OCI-LY3 (cell line): ENCODE results near the gene TMEM184C.

Experiments used
- H2AFZ ChIP-seq: fragments of 200-600, 300-600 bp; shearing (Covaris generic); 2 replicates; pipeline ENCODE4 v1.6.0; 2014; ENCODE audit warnings: antibody characterized with exemption, low read depth, low read length
- H3K27ac ChIP-seq: fragments of 200-600, 300-600 bp; sonication (generic); 2 replicates; pipeline ENCODE4 v1.5.1; 2014; ENCODE audit warnings: mild to moderate bottlenecking, low read length, moderate library complexity, mixed read lengths
- H3K27me3 ChIP-seq: fragments of 200-600, 300-600 bp; sonication (generic); 2 replicates; pipeline ENCODE4 v1.6.1; 2014; ENCODE audit warnings: low read depth, low read length, mixed read lengths
- H3K36me3 ChIP-seq: fragments of 200-600, 300-600 bp; sonication (generic); replicated peaks from 2 replicates; pipeline ENCODE3; 2014; ENCODE audit warnings: low read depth, low read length, mixed read lengths
- H3K4me1 ChIP-seq: fragments of 300-600, 200-600 bp; sonication (generic); 2 replicates; pipeline ENCODE4 v1.6.1; 2014; ENCODE audit warnings: low read length, mixed read lengths
- H3K4me2 ChIP-seq: fragments of 200-600, 300-600 bp; sonication (generic); 2 replicates; pipeline ENCODE4 v1.6.1; 2014; ENCODE audit warnings: low read length, mixed read lengths
- H3K4me3 ChIP-seq: fragments of 300-600, 200-600 bp; sonication (generic); 2 replicates; pipeline ENCODE4 v1.5.1; 2014; ENCODE audit warnings: antibody characterized with exemption, mild to moderate bottlenecking, low read length, moderate library complexity
- H3K79me2 ChIP-seq: fragments of 300-600, 200-600 bp; shearing (Covaris generic); 2 replicates; pipeline ENCODE4 v1.6.1; 2014; ENCODE audit warnings: mild to moderate bottlenecking, low read length, mixed read lengths
- H3K9ac ChIP-seq: fragments of 300-600, 200-600 bp; shearing (Covaris generic); 2 replicates; pipeline ENCODE4 v1.6.0; 2014; ENCODE audit warnings: mild to moderate bottlenecking, low read length, moderate library complexity
- H3K9me3 ChIP-seq: fragments of 200-600, 300-600 bp; shearing (Covaris generic); 2 replicates; pipeline ENCODE4 v1.6.1; 2014; ENCODE audit warnings: low read length, mixed read lengths; ENCODE audit not compliant: insufficient read depth
- H4K20me1 ChIP-seq: fragments of 200-600, 300-600 bp; sonication (generic); 2 replicates; pipeline ENCODE4 v1.6.1; 2016; ENCODE audit warnings: low read length, mixed read lengths; ENCODE audit not compliant: insufficient read depth
- EZH2phosphoT487 ChIP-seq: fragments of 200-600 bp; shearing (Covaris generic); IDR thresholded peaks from 2 replicates; pipeline ENCODE4 v1.6.1; 2018; ENCODE audit warnings: antibody characterized with exemption, mixed run types, low read depth
- TF ChIP-seq, protein P1 (sequence below): fragments of 200-600, 300-600 bp; sonication (generic); IDR thresholded peaks from 2 replicates; pipeline ENCODE4 v1.5.1; 2014; ENCODE audit warnings: antibody characterized with exemption, low read length, low read depth

The TMEM184C gene

DNA sequence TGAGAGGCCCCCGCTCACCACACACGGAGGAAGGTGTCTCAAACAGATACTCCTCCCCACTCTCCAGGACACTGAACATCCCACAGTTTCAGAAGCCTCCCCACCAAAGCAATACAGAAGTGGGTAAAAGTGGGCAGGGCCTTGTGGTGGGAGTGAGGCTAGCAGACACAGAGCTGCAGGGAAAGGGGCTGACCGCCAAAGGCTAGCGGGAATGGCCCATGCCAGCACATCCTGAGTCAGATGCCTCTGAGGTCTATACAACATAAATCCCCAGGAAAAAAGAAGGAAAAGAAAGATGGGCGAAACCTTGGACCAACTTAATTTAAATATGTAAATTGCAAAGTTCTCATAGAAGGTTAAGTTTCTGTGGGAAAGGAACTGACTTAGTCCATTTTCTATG, 92.8 kb downstream of the TMEM184C start:
- Histone ChIP-seq H4K20me1 (no peaks in the 10 kb centered on the region), H3K4me3 (peak overlapping the region; percentile 40), H3K4me1 (peaks cover 37% of the 10 kb centered on the region), H3K9me3 (no peaks in the 10 kb centered on the region), H3K4me2 (peak overlapping the region; percentile 66), H2AFZ (peak overlapping the region; percentile 55; the same call in 1 of the 2 replicates), H3K79me2 (no peaks in the 10 kb centered on the region), H3K36me3 (no peaks in the 10 kb centered on the region), H3K9ac (no peak overlapping the region), H3K27ac (no peak overlapping the region), H3K27me3 (peaks cover 6% of the 10 kb centered on the region)
- TF ChIP-seq, protein P1, sequence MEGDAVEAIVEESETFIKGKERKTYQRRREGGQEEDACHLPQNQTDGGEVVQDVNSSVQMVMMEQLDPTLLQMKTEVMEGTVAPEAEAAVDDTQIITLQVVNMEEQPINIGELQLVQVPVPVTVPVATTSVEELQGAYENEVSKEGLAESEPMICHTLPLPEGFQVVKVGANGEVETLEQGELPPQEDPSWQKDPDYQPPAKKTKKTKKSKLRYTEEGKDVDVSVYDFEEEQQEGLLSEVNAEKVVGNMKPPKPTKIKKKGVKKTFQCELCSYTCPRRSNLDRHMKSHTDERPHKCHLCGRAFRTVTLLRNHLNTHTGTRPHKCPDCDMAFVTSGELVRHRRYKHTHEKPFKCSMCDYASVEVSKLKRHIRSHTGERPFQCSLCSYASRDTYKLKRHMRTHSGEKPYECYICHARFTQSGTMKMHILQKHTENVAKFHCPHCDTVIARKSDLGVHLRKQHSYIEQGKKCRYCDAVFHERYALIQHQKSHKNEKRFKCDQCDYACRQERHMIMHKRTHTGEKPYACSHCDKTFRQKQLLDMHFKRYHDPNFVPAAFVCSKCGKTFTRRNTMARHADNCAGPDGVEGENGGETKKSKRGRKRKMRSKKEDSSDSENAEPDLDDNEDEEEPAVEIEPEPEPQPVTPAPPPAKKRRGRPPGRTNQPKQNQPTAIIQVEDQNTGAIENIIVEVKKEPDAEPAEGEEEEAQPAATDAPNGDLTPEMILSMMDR = no peak
- TF ChIP-seq EZH2phosphoT487 = no peak

DNA sequence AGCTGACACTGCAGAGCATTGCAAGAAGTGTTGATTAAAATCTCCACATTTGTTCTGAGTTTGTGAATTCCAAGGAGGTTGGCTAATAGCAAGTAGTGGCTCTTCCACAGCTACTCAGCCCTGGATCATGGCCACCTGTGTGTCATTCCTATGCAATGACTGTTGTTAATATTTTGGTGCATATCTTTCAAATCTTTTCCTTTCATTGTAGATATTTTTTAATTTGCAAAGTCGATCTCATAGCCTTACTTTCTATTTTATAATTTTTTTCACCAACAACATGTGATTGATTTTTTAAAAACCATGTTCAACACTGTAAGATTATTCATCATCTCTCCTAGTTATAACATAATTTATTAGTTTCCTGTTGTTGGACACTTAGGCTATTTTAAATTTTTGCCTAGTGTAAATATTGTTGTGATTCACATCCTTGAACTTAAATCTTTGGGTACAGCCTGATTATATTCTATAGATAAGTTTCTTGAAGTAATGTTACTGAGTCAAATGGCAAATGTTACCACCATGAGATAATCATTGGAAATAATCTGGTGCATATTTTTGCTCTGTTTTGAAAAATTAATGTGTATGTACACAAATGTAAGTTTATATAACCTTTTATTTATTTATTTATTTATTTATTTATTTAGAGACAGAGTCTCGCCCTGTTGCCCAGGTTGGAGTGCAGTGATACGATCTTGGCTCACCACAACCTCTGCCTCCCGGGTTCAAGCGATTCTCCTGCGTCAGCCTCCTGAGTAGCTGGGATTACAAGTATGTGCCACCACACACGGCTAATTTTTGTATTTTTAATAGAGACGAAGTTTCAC, 97.6 kb downstream of the TMEM184C start:
- H3K4me3 ChIP-seq = no peak overlapping the region
- no peak for TF ChIP-seq EZH2phosphoT487
- TF ChIP-seq, protein P1 = no peak
- peaks cover 26% of the 10 kb centered on the region for H3K4me1 ChIP-seq
- no peaks in the 10 kb centered on the region for H3K79me2 ChIP-seq
- H3K9ac ChIP-seq = no peak overlapping the region
- no peak overlapping the region for H3K4me2 ChIP-seq
- no peaks in the 10 kb centered on the region for H3K9me3 ChIP-seq
- H3K27me3 ChIP-seq = peaks cover 21% of the 10 kb centered on the region
- no peaks in the 10 kb centered on the region for H4K20me1 ChIP-seq
- H2AFZ ChIP-seq = no peak overlapping the region
- H3K27ac ChIP-seq = no peak overlapping the region
- no peaks in the 10 kb centered on the region for H3K36me3 ChIP-seq

DNA sequence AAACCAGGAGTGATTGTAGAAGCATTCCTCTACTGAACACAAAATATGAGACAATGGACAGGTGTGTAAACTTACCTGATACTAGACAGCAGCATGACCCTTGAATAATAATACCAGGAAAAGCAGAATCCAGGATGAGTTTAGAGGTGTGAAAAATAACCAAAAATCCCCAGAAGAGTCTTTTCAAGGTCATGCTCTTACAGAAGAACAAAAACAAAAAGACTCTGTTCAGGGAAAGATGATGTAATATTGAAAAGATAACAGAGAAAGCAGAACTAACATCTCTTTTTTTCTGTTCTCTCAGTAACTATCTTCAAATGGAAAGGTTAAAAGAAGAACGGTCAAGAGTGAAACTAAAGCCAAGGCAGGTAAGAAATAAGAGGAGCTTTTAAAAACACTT, 100.7 kb downstream of the TMEM184C start:
- Histone ChIP-seq H3K4me3 (peak overlapping the region; percentile 15), H3K9me3 (no peaks in the 10 kb centered on the region), H3K27me3 (peaks cover 15% of the 10 kb centered on the region), H3K4me1 (peaks cover 16% of the 10 kb centered on the region), H3K36me3 (no peaks in the 10 kb centered on the region), H3K4me2 (peak overlapping the region; percentile 44), H3K9ac (no peak overlapping the region), H4K20me1 (no peaks in the 10 kb centered on the region), H3K27ac (no peak overlapping the region), H3K79me2 (no peaks in the 10 kb centered on the region), H2AFZ (no peak overlapping the region)
- TF ChIP-seq EZH2phosphoT487 = no peak
- TF ChIP-seq, protein P1 = no peak
